GM21515 (cell line): ENCODE data around the gene RXRA.

Experiments used
- ATAC-seq: cut with Tn5 transposase; IDR thresholded peaks from one replicate; pipeline ENCODE4 v1.9.1; 2021; ENCODE audit not compliant: unreplicated experiment

The RXRA gene

DNA sequence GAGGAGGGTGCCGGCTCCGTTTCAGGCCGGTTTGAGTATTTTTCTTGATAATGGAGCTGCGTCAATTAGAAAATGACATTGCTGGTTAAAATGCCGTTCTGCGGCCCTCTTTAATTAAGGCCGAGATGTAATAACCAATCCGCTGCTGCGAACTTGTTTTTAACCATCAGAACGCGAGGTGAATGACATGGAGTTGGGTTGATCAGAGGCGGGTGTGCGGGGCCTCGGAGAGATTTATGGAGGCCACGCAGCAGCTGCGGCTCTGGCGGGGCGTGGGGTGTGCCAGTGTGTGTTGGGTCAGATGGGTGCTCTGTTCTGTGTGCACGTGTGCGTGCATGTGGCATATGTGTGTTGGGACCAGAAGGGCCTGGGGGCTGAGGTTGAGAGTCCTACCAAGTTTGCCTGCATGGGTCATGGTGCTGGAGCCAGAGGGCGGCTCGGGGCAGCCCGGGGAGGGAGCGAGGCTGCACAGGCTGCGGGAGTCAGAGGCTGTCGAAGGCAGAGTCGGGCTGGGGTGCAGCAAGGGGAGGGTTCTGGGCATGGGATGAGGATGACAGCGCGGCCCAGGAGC is 25.4 kb downstream of the RXRA start:
- ATAC-seq = no peak

DNA sequence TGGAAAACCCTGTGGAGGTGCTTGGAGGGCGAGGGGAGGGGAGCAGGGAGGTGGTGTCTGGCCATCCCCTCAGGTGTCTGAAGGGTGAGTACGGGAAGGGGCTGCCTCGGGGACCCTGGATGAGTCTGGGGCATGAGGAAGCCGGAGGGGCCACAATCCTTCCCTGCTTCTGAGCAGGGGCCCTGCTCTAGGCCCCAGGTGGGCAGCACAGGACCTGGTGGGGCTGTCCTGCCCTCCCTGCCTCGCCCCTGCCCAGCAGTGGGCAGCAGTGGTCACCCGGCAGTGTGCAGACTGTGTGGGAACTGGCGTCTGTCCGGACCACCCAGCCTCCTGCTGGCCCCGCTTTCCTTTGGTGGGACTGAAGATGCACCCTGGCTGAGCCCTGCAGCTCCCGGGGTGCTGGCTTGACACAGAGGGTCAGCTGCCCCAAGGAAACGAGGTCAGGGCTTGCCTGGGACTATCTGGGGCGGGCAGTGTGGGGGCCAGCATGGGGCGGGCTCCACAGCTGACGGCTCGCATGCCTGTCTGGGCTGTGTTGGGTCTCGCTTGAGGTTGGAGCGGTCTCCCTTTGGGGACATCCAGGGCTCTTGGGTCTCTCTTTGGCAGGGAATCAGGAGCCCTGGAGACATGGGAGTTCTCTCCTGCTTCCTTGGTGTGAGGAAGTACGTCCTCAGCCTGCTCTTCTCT is 26.1 kb downstream of the RXRA start:
- no peak for ATAC-seq

DNA sequence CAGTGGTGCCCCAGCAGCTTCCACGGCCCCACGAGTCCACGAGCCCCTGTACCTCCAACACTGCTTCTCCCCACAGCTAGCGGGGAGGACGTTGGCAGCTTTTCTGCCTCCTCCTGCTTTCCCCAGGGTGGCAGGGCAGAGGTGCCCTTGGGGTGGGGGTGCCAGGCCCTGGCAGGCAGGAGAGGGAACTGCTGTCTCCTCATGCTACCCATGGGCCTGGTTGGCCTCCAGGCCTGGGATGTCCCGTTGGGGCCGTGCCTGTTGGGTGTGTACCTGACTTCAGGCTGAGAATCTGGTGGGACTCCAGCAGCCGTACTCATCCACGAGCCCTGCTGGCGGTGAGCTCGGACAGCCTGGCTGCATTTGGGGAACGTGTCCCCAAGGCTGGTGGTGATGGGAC is 27.3 kb downstream of the RXRA start:
- ATAC-seq = no peak

DNA sequence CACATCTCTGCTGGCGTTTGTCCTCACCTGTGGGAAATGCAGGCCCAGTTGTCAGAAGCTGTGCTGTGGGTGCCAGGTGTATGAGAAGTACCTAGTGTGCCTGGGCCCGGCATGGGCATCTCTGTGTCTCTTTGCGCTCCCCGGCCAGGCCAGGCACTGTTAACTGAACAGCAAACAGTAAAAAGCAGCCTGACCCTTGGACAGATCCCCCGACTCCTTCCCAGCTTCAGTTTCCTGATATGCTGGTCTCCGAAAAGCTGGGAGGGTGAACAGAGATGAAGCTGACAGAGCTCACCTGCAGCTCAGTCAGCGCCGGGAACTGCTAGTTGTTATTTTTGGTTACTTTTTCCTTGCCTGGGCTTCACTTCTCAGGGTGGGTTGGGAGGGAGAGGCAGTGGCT is 28.9 kb downstream of the RXRA start:
- no peak for ATAC-seq

DNA sequence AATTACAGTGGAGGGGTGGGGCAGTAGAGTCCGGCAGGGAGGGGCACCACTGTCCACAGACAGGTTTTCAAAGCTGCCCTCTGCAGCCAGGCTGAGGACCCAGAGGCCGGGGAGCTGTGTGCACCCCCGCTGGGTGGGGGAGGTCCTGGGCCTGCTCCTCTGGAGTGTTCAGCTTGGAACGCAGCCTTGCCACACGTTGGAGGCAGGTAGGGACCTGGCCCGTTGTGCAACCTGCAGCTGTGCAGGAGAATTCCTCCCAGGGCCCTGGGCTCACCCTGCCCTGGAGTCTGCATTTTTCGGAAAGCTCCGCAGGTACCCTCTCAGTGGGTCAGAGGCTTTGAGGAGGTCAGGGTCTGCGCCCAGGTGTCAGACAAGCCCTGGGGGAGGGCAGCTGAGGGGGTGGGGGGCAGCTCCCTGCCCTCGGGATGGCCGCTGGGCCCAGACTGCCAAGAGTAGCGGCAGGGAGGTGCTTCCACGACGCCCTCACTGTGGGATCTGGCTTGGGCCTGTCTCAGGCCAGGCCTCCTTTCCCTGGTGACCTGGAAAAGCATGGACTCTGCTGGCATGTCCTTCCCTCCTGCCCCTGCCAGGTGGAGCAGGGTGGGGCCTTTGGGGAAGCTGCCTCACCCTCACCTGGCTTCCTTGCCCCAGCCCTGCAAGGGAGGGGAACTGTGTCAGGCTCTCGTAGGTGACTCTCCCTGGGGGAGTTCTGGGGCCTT is 29.5 kb downstream of the RXRA start:
- ATAC-seq = no peak

DNA sequence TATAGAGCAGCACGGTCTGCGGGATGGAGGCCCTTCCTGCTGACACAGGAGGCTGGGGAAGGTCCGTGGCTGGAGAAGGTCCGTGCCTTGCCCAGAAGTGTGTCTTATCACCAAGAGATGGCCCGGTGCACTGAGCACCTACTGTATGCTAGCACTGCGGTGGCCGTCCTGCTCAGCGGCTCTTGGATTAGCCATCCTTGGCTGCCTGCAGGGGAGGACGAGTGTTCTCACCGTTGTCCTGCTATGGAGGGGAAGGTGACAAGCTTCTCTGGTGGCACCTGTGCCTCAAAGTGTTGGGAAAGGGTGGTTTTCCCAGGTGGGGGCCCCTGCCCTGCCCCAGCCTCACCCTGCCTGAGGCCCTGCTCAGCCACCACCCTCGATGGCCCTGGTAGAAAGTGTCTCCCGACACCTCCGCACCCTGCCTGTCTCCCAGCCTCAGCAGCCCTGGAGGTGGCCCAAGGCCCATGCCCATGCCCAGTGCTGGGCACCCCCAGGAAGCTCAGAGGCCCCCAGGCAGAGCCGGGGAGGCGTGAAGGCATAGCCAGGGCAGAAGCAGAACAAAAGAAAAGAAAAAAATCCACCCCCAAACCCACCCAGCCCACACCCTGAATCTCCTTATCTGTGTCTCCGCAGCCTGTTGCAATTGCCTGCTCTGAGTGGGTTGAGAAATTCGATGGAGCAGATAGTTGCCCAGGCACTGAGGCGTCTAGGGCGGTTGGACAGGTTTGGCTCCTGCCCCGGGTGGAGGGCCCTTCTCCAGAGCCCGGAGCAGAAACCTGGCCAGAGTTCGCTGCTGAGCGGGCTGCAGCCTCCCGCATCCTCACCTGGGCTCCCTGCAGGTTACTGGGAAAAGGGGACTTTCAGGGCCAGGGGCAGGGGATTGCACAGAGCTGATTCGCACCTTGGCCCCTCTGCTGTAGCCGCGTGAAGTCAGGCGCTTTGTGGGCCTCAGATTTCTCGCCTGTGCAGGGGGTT is 30.5 kb downstream of the RXRA start:
- ATAC-seq = no peak

DNA sequence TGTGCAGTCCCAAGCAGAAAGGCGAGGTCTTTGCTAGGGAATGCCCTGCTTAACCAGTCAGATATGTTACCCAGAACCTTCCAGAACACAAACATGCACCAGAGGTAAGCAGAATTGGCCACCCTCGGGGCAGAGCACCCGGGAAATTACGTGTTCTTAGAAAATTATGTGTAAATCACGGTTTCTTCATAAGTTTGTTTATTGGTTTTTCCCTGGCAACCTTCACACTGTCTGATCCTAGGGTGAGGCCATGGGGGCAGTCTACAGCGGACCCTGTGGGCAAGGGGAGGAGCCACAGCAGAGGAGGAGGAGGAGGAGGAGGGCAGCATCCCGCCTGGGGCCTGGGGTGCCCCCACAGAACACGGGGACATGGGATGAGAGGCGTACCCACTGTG is 31.4 kb downstream of the RXRA start:
- ATAC-seq = no peak

DNA sequence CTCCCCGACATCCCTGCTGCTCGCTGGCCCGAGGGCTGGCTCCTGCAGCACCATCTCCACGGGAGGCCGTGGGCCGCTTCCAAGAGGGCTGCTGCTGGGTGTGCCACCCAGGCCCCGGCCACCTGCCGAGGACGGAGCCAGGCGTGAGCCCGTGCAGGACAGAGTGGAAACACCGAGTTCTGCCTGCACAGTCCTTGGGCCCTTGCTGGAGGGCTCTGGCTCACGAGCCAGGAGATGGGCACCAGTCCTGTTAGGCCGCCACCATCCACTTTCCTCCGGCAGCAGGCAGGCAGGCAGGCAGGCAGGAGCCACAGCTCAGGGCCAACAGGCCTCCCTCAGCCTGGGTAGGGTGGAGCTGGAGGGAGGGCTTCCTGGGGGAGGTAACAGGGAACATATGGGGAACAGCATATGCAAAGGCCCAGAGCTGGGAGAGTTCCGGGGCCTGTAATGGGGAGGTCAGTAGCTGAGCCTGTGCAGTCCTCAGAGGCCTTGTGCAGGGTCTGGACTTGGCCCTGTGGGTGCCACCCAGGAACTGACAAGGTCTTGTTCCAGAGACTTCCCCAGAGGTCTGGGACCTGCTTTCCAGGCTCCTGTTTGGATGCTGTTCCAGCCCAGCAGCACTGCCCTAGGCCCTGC is 31.9 kb downstream of the RXRA start:
- ATAC-seq = no peak

DNA sequence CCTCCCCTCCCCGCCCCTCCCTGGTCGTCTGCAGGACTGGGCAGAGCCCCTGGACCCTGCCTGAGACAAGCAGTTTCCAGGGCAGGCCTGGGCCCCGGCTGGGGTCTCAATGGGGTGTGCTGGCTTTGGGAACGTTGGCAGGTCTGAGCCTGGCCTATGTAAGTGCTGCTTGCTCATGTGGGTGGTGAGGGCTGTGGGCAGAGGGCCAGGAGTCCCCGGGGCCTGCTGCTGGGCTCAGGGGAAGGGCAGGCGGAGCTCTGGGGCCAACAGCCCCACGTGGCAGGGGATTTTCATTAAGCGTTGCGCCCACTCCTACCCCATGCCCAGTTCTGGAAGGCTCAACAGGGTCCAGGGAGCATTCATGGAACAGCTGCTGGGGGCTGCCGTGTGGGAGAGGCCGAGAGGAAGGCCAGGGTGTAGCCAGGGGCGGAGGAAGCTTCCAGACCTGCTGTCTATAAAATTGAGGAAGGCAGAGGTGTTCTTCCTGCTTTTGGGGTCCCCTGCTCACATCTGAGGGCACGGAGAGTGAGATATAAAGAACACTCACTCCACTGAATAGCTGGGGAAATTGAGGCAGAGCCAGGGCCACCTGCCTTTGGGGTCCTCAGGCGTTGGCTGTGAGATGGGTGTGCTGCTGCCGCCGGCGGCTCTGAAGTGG is 32.5 kb downstream of the RXRA start:
- ATAC-seq = no peak

DNA sequence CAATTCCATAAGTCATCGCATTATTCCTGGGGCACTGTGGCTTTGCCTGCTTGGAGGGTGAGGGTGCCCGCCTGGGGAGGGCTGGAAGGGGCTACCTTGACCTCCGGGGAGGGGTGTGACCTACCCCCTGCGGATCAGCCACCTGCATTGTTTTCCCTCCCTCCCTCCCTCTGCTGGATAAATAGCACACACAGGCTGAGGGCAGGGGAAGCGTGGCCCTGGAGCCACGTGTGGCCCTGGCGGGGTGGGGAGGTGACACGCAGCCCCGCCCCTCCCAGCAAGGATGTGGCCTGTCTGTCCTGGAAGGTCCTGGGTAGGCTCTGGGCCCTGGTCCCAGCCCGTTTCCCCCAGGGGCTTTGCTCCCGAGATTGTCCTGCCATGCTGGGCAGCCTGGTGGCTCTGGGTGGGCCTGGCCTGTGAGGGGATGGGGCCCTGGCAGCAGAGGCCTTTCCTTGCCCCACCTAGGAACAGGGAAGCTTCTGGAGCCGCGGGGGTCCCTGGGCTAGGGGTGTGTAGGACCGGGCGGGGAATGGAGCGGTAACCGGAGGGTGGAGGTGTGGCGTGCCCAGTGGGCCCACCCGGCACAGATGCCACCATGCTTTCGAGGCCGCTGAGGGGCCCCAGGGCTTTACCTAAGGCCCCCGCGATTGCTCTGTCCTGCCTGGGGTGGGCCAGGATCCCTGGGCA is 33.4 kb downstream of the RXRA start:
- ATAC-seq = no peak

DNA sequence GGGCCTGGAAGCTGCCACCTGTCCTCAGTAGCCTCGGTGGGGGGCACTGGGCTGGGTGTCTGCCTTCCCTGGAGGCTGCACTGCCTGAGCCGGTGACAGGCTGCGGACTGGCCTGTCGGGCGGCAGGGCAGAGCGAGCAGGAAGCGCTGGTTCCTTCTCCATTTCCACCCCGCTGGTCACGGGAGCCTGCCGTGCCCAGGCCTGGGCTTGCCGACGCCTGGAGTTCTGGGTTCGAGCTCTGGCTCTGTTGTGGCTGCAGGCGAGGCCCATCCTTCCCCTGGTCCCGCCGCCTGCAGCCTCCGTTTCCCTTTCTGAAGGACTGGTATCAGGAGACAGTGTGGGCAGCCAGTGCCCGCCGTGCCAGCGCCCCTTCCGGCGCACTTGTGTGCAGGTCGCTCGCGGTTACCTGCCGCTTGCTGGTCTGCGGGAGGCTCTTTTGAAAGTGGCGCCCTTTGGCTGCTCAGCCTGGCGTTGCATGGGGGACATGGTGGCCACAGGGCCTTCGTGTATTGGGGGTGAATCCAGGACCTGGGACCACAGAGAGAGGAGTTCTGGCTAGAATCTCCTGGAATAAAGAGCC is 34.0 kb downstream of the RXRA start:
- ATAC-seq = no peak

DNA sequence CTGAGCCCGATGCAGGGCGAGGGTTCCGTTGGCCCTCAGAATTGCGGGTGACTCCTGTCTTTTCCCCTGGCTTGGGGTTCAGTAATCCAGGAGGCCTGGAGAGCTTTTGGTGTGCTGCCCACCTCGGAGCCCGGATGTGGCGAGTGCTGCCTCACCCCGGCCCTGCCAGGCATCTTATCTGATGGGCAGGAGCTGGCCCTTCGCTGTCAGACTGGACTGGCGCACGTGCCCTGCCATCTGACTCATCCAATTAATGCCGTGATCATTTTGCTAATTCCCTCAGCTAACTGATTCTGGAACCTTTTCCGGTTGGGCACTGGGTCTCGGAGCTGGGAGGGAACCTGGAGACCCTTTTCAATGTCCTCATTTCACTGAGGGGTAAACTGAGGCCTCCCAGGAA is 34.6 kb downstream of the RXRA start:
- ATAC-seq = no peak

DNA sequence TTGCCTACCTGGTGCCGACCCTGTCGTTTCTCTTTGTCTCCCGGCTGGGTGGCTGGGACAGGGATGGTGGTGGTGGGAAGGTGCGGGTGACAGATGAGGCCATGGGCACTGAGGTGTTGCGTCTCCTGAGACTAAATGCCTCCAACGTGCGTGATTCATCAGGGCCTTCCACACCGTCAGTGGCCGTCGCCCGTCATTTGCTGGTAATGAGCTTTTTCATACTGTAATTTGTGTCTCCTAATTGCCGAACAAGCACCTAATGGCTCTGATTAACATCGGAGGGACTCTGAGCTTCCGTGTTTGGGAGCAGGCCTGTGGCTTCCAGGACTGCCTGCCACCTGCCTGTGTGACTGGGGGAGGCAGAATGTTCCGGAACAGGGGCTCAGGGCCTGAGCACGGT is 35.2 kb downstream of the RXRA start:
- ATAC-seq = no peak

DNA sequence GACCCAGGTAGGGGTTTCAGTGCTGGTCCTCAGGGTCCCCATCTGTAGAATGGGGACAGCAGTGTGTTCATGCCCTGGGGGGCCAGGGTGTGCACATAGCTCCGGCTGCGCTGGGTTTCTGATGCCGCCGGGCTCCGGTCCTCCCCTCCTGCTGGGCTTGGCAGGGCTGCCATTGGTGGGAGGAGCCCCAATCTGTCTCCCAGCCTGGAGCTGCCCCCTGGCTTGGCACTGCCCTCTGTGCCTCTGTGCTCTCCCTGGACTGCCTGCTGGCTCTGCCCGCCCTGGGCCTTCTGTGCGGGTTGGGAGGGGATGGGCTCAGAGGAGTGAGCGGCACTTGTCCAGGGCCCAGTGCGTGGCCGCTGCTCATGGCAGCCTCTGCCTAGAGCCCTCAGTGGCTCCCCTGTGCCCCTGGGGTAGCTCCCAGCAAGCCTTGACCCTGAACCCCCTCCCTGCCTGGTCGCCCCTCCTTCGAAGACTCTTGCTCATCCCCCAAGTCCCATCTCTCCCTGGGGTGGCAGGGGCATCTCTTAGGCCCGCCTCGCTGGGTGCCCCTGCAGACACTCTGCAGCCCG is 35.7 kb downstream of the RXRA start:
- no peak for ATAC-seq

DNA sequence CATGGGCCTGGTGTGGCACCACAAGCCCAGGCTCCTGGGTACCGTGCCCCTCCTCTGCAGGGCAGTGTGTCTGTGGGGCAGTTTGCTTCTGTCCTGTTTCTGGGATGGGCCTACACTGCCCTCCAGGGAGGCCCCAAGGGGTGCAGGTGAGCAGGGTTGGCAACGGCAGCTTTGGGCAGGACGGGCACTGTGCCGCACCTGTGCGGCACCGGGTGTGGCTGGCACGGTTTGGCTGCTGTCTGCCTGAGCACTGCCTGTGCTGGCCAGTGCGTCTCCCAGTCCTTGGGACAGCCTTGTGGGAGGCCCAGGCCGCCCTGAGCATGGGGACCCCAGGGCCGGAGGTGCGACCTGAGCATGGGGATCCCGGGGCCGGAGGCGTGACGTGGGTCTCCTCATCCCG is 37.2 kb downstream of the RXRA start:
- no peak for ATAC-seq

DNA sequence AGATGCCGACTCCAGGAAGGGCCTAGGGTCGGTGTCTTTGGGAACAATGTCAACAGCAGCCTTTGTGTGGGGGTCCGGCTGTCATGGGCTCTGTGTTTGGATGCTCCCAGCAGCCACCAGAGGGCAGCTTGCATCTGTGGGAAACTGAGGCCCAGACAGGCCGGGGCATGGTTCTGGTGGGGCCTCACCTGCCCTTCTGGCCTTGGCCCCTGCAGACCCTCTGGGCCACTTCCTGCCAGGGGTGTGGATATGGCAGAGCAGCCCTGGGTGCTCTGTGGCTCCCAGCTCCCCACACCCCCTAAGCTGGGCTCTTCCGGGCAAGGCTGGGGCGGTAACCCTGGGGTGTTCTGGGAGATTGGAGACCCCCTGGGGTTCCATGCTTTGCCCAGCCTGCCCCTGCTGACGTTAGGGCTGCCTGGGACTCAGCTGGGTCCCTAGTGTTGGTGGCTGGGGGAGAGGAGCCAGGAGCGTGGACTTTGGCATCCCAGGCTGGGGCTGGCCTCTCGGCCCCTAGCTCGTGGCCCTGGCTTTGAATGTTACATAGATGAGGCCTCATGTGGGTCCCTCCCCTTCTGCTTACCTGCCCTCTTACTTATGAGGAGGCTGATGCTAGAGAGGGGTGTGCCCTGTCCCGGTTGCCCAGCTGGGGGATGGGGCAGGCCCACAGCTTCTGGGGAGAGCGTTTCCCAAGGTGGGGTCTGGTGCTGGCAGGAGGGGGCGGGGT is 38.3 kb downstream of the RXRA start:
- no peak for ATAC-seq

DNA sequence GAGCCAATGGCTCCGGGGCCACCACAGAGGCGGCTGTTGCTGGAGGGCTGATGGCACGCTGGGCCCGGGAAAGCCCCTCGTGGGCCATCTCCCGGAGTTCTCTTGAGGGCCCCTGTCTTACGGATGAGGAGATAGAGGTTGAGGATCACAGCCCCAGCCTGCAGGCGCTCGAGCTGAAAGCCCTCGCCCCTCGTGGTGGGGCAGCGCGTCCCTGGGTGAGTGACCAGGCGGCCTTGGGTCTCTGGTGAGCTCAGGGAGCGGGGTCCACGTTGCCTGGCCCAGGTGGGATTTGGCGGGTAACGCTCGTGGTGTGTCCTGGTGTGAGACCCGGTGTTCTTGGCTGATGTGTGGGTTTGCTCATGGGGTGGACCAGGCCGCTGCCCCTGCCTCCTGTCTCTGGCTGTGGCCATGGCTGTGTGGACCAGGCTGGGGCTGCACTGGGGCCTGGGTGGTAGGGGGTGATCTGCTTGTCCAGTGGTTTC is 38.9 kb downstream of the RXRA start:
- no peak for ATAC-seq

DNA sequence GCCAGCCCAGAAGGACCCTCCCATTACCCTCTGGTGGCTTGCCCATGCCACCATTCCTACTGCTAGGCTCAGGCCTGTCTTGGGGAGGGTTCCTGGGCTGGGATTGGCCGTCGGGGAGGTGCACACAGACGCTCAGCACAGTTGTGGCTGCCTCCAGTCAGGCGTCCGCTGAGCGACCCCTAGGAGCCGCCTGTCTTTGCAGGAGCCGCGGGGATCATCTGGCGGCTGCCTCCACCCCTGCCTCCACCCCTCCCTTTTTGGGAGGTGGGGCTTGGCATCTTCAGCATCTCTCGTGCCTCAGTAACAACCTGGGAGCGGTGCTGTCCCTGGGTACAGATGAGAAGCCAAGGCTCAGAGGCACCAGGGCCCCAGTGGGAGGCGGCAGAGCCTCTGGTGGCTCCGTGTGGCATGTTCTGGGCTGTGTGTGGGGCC is 39.6 kb downstream of the RXRA start:
- ATAC-seq = no peak
